ENCODE results near the gene VDAC2. TPM values are rescaled to one million over a fixed set of nuclear protein-coding genes. Genes with fewer than 3 reads are reported as not detected.
"Not testable (repeated sequence)": the region's sequence is repeated elsewhere in the genome, so short reads cannot be mapped to it uniquely, and the experiment has no call there.

Gene VDAC2
- total RNA-seq, 2 donors from 2014 or later: 278 to 454 TPM

GRCh38 chr10:75195035-75195763 lies 15.4 kb upstream of the VDAC2 start:
- Histone ChIP-seq H3K27ac (no peak overlapping the region), H3K36me3 (no peaks in the 10 kb centered on the region), H3K9me3 (no peaks in the 10 kb centered on the region), H3K27me3 (no peaks in the 10 kb centered on the region), H3K4me1 (peaks cover 0 to 15% of the 10 kb centered on the region in 2 donors), H3K4me3 (no peak overlapping the region)
- no peak for TF ChIP-seq CTCF (IDR thresholded peaks at IDR 0.05)
- no peak for DNase-seq (ENCODE audit: low spot score)

- Histone ChIP-seq H3K27me3 (no peaks in the 10 kb centered on the region), H3K36me3 (no peaks in the 10 kb centered on the region), H3K9me3 (no peaks in the 10 kb centered on the region), H3K27ac (no peak overlapping the region), H3K4me3 (no peak overlapping the region), H3K4me1 (peaks cover 0 to 11% of the 10 kb centered on the region in 2 donors)
- TF ChIP-seq CTCF (IDR thresholded peaks at IDR 0.05): no peak
- DNase-seq (ENCODE audit: low spot score): peak; percentile 40
Measured at GRCh38 chr10:75197066-75197465, 13.5 kb upstream of the VDAC2 start.

GRCh38 chr10:75197906-75198305 lies 12.7 kb upstream of the VDAC2 start:
- Histone ChIP-seq H3K9me3 (no peaks in the 10 kb centered on the region), H3K27me3 (no peaks in the 10 kb centered on the region), H3K36me3 (no peaks in the 10 kb centered on the region), H3K4me3 (no peak overlapping the region), H3K4me1 (peaks cover 0 to 11% of the 10 kb centered on the region in 2 donors), H3K27ac (no peak overlapping the region)
- peak; percentile 36 for DNase-seq (ENCODE audit: low spot score)
- no peak for TF ChIP-seq CTCF (IDR thresholded peaks at IDR 0.05)

GRCh38 chr10:75199949-75200348 lies 10.6 kb upstream of the VDAC2 start:
- H3K4me3 ChIP-seq, H3K36me3 ChIP-seq, H3K9me3 ChIP-seq, H3K27me3 ChIP-seq, H3K27ac ChIP-seq: not testable (repeated sequence)
- peak; percentile 5 for DNase-seq (ENCODE audit: low spot score)
- H3K4me1 ChIP-seq: peaks cover 0 to 23% of the 10 kb centered on the region in 2 donors

- no peak for DNase-seq (ENCODE audit: low spot score)
- Histone ChIP-seq H3K4me3 (no peak overlapping the region), H3K27me3 (no peaks in the 10 kb centered on the region), H3K27ac (peak overlapping the region; percentile 76 to 84), H3K36me3 (no peaks in the 10 kb centered on the region), H3K4me1 (peaks cover 0 to 23% of the 10 kb centered on the region in 2 donors), H3K9me3 (no peaks in the 10 kb centered on the region)
- no peak for TF ChIP-seq CTCF (IDR thresholded peaks at IDR 0.05)
Measured at GRCh38 chr10:75201793-75202307, 8.7 kb upstream of the VDAC2 start.

GRCh38 chr10:75202321-75203045 lies 8.1 kb upstream of the VDAC2 start:
- H3K4me1 ChIP-seq: peaks cover 0 to 23% of the 10 kb centered on the region in 2 donors
- H3K9me3 ChIP-seq: no peaks in the 10 kb centered on the region
- no peak for TF ChIP-seq CTCF (IDR thresholded peaks at IDR 0.05)
- DNase-seq (ENCODE audit: low spot score): peak; percentile 80
- H3K27ac ChIP-seq: peak overlapping the region; percentile 76 to 84
- no peak overlapping the region for H3K4me3 ChIP-seq
- no peaks in the 10 kb centered on the region for H3K27me3 ChIP-seq
- H3K36me3 ChIP-seq: no peaks in the 10 kb centered on the region

GRCh38 chr10:75203046-75203620 lies 7.5 kb upstream of the VDAC2 start:
- H3K27me3 ChIP-seq; H3K9me3 ChIP-seq; H3K4me3 ChIP-seq; H3K36me3 ChIP-seq; DNase-seq (ENCODE audit: low spot score): not testable (repeated sequence)
- Histone ChIP-seq H3K4me1 (peaks cover 0 to 25% of the 10 kb centered on the region in 2 donors), H3K27ac (peak overlapping the region; percentile 76 to 84)

All from right atrium auricular region (tissue), 2 donors.